ENCODE data around the gene APIP.

DNA sequence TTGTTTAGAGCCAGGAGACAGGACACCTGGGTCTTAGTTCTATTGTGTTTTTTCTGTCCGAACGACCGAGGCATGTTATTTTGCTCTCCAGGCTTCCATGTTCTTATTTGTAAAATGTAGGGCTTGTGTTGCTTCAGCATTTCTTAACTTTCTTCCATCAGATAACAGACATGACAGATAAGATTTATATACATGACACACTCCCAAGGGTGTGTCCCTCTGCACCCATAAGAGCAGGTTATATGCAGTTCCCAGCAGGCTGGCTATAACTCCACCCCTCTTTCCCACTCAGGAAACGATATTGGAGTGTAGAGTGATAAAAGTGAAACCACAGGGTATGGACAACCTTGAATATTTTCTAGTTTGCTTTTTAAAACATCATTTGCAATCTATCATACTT is 65.8 kb downstream of the APIP start:
- TF ChIP-seq, protein P1, sequence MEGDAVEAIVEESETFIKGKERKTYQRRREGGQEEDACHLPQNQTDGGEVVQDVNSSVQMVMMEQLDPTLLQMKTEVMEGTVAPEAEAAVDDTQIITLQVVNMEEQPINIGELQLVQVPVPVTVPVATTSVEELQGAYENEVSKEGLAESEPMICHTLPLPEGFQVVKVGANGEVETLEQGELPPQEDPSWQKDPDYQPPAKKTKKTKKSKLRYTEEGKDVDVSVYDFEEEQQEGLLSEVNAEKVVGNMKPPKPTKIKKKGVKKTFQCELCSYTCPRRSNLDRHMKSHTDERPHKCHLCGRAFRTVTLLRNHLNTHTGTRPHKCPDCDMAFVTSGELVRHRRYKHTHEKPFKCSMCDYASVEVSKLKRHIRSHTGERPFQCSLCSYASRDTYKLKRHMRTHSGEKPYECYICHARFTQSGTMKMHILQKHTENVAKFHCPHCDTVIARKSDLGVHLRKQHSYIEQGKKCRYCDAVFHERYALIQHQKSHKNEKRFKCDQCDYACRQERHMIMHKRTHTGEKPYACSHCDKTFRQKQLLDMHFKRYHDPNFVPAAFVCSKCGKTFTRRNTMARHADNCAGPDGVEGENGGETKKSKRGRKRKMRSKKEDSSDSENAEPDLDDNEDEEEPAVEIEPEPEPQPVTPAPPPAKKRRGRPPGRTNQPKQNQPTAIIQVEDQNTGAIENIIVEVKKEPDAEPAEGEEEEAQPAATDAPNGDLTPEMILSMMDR (IDR thresholded peaks at IDR 0.05 in 2 of 3, conservative IDR thresholded peaks at IDR 0.05 in 1 of 3; ENCODE audit: control insufficient read depth in 2 of 3, extremely low read depth in 1 of 3, insufficient read depth in 1 of 3, low read depth in 3 of 3, low read length in 3 of 3) = no peak
- no peak for TF ChIP-seq ASH2L (IDR thresholded peaks at IDR 0.05; ENCODE audit: borderline replicate concordance, low read depth)
- no peak for TF ChIP-seq POLR2AphosphoS5 (IDR thresholded peaks at IDR 0.05; ENCODE audit: low read length)
- TF ChIP-seq, protein P2, sequence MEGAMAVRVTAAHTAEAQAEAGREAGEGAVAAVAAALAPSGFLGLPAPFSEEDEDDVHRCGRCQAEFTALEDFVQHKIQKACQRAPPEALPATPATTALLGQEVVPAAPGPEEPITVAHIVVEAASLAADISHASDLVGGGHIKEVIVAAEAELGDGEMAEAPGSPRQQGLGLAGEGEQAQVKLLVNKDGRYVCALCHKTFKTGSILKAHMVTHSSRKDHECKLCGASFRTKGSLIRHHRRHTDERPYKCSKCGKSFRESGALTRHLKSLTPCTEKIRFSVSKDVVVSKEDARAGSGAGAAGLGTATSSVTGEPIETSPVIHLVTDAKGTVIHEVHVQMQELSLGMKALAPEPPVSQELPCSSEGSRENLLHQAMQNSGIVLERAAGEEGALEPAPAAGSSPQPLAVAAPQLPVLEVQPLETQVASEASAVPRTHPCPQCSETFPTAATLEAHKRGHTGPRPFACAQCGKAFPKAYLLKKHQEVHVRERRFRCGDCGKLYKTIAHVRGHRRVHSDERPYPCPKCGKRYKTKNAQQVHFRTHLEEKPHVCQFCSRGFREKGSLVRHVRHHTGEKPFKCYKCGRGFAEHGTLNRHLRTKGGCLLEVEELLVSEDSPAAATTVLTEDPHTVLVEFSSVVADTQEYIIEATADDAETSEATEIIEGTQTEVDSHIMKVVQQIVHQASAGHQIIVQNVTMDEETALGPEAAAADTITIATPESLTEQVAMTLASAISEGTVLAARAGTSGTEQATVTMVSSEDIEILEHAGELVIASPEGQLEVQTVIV (IDR thresholded peaks at IDR 0.05; ENCODE audit: borderline replicate concordance, partially characterized antibody) = no peak
- TF ChIP-seq ZZZ3 (IDR thresholded peaks at IDR 0.05; ENCODE audit: control insufficient read depth, insufficient read length, low read depth) = no peak
- no peak for TF ChIP-seq NR2F1 (conservative IDR thresholded peaks at IDR 0.05)
- TF ChIP-seq ZNF274 (IDR thresholded peaks at IDR 0.05; ENCODE audit: insufficient read depth, insufficient read length) = no peak
- TF ChIP-seq, protein P3, sequence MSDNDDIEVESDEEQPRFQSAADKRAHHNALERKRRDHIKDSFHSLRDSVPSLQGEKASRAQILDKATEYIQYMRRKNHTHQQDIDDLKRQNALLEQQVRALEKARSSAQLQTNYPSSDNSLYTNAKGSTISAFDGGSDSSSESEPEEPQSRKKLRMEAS (IDR thresholded peaks at IDR 0.05; ENCODE audit: low read depth, low read length) = no peak
- TF ChIP-seq RAD21 (IDR thresholded peaks at IDR 0.05; ENCODE audit: insufficient read depth, low read depth, low read length) = no peak
- TF ChIP-seq, protein P4, sequence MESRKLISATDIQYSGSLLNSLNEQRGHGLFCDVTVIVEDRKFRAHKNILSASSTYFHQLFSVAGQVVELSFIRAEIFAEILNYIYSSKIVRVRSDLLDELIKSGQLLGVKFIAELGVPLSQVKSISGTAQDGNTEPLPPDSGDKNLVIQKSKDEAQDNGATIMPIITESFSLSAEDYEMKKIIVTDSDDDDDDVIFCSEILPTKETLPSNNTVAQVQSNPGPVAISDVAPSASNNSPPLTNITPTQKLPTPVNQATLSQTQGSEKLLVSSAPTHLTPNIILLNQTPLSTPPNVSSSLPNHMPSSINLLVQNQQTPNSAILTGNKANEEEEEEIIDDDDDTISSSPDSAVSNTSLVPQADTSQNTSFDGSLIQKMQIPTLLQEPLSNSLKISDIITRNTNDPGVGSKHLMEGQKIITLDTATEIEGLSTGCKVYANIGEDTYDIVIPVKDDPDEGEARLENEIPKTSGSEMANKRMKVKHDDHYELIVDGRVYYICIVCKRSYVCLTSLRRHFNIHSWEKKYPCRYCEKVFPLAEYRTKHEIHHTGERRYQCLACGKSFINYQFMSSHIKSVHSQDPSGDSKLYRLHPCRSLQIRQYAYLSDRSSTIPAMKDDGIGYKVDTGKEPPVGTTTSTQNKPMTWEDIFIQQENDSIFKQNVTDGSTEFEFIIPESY (IDR thresholded peaks at IDR 0.05) = no peak
- TF ChIP-seq CREB1 (IDR thresholded peaks at IDR 0.05; ENCODE audit: low read depth) = no peak
- TF ChIP-seq EP300 (IDR thresholded peaks at IDR 0.05; ENCODE audit: borderline replicate concordance in 1 of 2, control insufficient read depth in 1 of 2, low read depth in 2 of 2, low read length in 2 of 2) = no peak
- no peak for TF ChIP-seq SUZ12 (IDR thresholded peaks at IDR 0.05; ENCODE audit: unreplicated experiment)
